DOHH2 (cell line): ENCODE measurements around the gene PTHLH.

Source experiments
- H3F3A ChIP-seq: fragments of 200-600 bp; sonication (generic), shearing (Covaris generic); 2 replicates; pipeline ENCODE4 v1.6.0; 2016; ENCODE audit warnings: antibody characterized with exemption, mild to moderate bottlenecking; ENCODE audit not compliant: control insufficient read depth, insufficient read depth
- H3K27ac ChIP-seq: fragments of 200-600 bp; sonication (generic); 2 replicates; pipeline ENCODE4 v1.5.1; 2014; ENCODE audit warnings: low read depth, mild to moderate bottlenecking, low read length, moderate library complexity
- H3K27me3 ChIP-seq: fragments of 200-600 bp; sonication (generic); 2 replicates; pipeline ENCODE4 v1.6.1; 2014; ENCODE audit warnings: mild to moderate bottlenecking, low read length, mixed read lengths; ENCODE audit not compliant: control insufficient read depth
- H3K36me3 ChIP-seq: fragments of 200-600 bp; sonication (generic); 2 replicates; pipeline ENCODE4 v1.6.1; 2014; ENCODE audit warnings: mild to moderate bottlenecking, low read length, moderate library complexity, mixed read lengths; ENCODE audit not compliant: control insufficient read depth
- H3K4me1 ChIP-seq: fragments of 200-600 bp; sonication (generic); 2 replicates; pipeline ENCODE4 v1.6.1; 2014; ENCODE audit warnings: mild to moderate bottlenecking, low read length, mixed read lengths; ENCODE audit not compliant: control insufficient read depth
- H3K4me2 ChIP-seq: fragments of 200-600 bp; sonication (generic); 2 replicates; pipeline ENCODE4 v1.6.0; 2014; ENCODE audit warnings: mild to moderate bottlenecking, low read length, moderate library complexity
- H3K4me3 ChIP-seq: fragments of 200-600 bp; sonication (generic); 2 replicates; pipeline ENCODE4 v1.5.1; 2014; ENCODE audit warnings: mild to moderate bottlenecking, low read length, mixed read lengths
- H3K79me2 ChIP-seq: fragments of 200-600 bp; sonication (generic); 2 replicates; pipeline ENCODE4 v1.6.1; 2014; ENCODE audit warnings: mild to moderate bottlenecking, low read length, mixed read lengths; ENCODE audit not compliant: control insufficient read depth
- H3K9me2 ChIP-seq: fragments of 200-600 bp; sonication (generic); replicated peaks from 2 replicates; pipeline ENCODE4 v1.6.1; 2014; ENCODE audit warnings: mild to moderate bottlenecking, low read length, mixed read lengths; ENCODE audit not compliant: control insufficient read depth
- H3K9me3 ChIP-seq: fragments of 200-600 bp; sonication (generic); 2 replicates; pipeline ENCODE4 v1.6.1; 2014; ENCODE audit warnings: antibody characterized with exemption, low read length, mixed read lengths; ENCODE audit not compliant: control insufficient read depth, insufficient read depth
- H4K20me1 ChIP-seq: fragments of 200-600 bp; sonication (generic); 2 replicates; pipeline ENCODE4 v1.6.0; 2014; ENCODE audit warnings: low read depth, mild to moderate bottlenecking, antibody characterized with exemption, low read length, moderate library complexity; ENCODE audit not compliant: control insufficient read depth, insufficient read depth
- EZH2phosphoT487 ChIP-seq: fragments of 200-600 bp; sonication (generic); IDR thresholded peaks from 2 replicates; pipeline ENCODE4 v1.6.1; 2017; ENCODE audit warnings: borderline replicate concordance, mild to moderate bottlenecking, antibody characterized with exemption, low read length, moderate library complexity, mixed read lengths
- TF ChIP-seq, protein P1 (sequence below): fragments of 200-600 bp; sonication (generic); IDR thresholded peaks from one replicate; pipeline ENCODE4 v1.5.1; 2014; ENCODE audit warnings: antibody characterized with exemption, mild to moderate bottlenecking, low read depth, low read length; ENCODE audit not compliant: poor library complexity, severe bottlenecking

PTHLH gene

DNA sequence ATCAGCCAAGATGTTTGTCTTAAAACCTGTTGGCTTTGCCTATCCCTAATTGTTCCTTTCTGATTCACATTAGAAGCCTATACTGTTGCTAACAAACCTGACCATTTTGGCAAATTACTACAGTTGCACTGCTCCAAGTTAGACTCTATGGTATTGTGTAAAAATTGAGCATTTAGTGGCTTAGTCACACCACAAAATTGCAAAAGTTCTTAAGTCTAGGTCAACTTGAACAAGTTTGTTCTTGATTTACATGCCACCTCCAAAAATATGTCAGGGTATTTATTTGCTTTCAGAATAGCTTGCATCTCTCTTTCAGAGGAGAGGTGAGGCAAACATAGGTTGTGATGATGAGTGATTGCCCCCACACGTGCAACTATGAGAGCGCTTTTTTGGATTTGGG lies 27.0 kb upstream of the PTHLH start:
- H3K4me1 ChIP-seq, result no peaks in the 10 kb centered on the region
- H3K4me2 ChIP-seq, result no peak overlapping the region
- TF ChIP-seq EZH2phosphoT487, result no peak
- TF ChIP-seq, protein P1, sequence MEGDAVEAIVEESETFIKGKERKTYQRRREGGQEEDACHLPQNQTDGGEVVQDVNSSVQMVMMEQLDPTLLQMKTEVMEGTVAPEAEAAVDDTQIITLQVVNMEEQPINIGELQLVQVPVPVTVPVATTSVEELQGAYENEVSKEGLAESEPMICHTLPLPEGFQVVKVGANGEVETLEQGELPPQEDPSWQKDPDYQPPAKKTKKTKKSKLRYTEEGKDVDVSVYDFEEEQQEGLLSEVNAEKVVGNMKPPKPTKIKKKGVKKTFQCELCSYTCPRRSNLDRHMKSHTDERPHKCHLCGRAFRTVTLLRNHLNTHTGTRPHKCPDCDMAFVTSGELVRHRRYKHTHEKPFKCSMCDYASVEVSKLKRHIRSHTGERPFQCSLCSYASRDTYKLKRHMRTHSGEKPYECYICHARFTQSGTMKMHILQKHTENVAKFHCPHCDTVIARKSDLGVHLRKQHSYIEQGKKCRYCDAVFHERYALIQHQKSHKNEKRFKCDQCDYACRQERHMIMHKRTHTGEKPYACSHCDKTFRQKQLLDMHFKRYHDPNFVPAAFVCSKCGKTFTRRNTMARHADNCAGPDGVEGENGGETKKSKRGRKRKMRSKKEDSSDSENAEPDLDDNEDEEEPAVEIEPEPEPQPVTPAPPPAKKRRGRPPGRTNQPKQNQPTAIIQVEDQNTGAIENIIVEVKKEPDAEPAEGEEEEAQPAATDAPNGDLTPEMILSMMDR, result no peak
- no peaks in the 10 kb centered on the region for H3K27me3 ChIP-seq
- no peaks in the 10 kb centered on the region for H3F3A ChIP-seq
- no peaks in the 10 kb centered on the region for H3K9me2 ChIP-seq
- no peaks in the 10 kb centered on the region for H4K20me1 ChIP-seq
- no peaks in the 10 kb centered on the region for H3K79me2 ChIP-seq
- H3K9me3 ChIP-seq, result no peaks in the 10 kb centered on the region
- H3K4me3 ChIP-seq, result no peak overlapping the region
- H3K27ac ChIP-seq, result no peak overlapping the region
- no peaks in the 10 kb centered on the region for H3K36me3 ChIP-seq

DNA sequence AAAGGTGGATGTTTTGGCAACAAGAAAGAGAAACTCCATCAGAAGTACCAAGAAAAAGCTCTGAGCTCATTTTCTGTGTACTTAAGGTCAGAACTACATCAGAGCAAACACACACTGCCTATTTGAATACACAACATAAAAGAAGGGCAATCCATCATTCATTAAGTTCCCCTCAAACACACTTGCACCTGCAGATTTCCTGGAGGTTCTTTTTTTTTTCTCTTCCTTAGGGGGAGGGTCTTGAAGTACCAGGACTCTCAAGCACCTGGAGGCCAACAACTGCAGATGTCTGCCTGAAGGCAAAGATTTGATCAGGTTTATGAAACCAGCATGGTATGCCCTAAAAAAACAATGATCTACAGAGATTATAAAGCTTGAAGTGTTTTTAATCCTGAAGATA lies 26.1 kb upstream of the PTHLH start:
- no peaks in the 10 kb centered on the region for H4K20me1 ChIP-seq
- H3K9me2 ChIP-seq, result no peaks in the 10 kb centered on the region
- H3K9me3 ChIP-seq, result no peaks in the 10 kb centered on the region
- no peak overlapping the region for H3K4me3 ChIP-seq
- no peak overlapping the region for H3K27ac ChIP-seq
- TF ChIP-seq, protein P1, result no peak
- no peak for TF ChIP-seq EZH2phosphoT487
- H3K27me3 ChIP-seq, result no peaks in the 10 kb centered on the region
- no peaks in the 10 kb centered on the region for H3K4me1 ChIP-seq
- no peaks in the 10 kb centered on the region for H3K79me2 ChIP-seq
- H3K4me2 ChIP-seq, result no peak overlapping the region
- H3F3A ChIP-seq, result no peaks in the 10 kb centered on the region
- no peaks in the 10 kb centered on the region for H3K36me3 ChIP-seq

DNA sequence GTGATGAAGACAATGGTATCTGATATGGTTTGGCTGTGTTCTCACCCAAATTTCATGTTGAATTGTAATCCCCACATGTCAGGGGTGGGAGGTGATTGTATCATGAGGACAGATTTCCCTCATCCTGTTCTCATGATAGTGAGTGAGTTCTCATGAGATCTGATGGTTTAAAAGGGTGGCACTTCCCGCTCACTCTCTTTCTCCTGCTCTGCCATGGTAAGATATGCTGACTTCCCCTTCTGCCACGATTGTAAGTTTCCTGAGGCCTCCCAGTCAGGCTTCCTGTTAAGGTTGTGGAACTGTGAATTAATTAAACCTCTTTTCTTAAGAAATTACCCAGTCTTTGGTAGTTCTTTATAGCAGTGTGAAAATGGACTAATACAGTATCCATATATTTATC lies 25.6 kb upstream of the PTHLH start:
- H3K27me3 ChIP-seq, result no peaks in the 10 kb centered on the region
- H3K9me3 ChIP-seq, result no peaks in the 10 kb centered on the region
- H3K79me2 ChIP-seq, result no peaks in the 10 kb centered on the region
- H3K4me2 ChIP-seq, result no peak overlapping the region
- no peaks in the 10 kb centered on the region for H4K20me1 ChIP-seq
- no peak overlapping the region for H3K27ac ChIP-seq
- TF ChIP-seq, protein P1, result no peak
- no peak for TF ChIP-seq EZH2phosphoT487
- H3F3A ChIP-seq, result no peaks in the 10 kb centered on the region
- H3K4me1 ChIP-seq, result no peaks in the 10 kb centered on the region
- H3K36me3 ChIP-seq, result no peaks in the 10 kb centered on the region
- H3K9me2 ChIP-seq, result no peaks in the 10 kb centered on the region
- H3K4me3 ChIP-seq, result no peak overlapping the region

- H3K36me3 ChIP-seq, result no peaks in the 10 kb centered on the region
- TF ChIP-seq, protein P1, result no peak
- TF ChIP-seq EZH2phosphoT487, result no peak
- H4K20me1 ChIP-seq, result no peaks in the 10 kb centered on the region
- H3K4me1 ChIP-seq, result no peaks in the 10 kb centered on the region
- H3K79me2 ChIP-seq, result no peaks in the 10 kb centered on the region
- no peaks in the 10 kb centered on the region for H3K9me2 ChIP-seq
- no peaks in the 10 kb centered on the region for H3K9me3 ChIP-seq
- no peaks in the 10 kb centered on the region for H3F3A ChIP-seq
- no peak overlapping the region for H3K4me2 ChIP-seq
- H3K27me3 ChIP-seq, result no peaks in the 10 kb centered on the region
- no peak overlapping the region for H3K27ac ChIP-seq
- H3K4me3 ChIP-seq, result no peak overlapping the region
These were observed 24.2 kb upstream of the PTHLH start for GRCh38 chr12:27996761-27997160.
